WTC11 (cell line): ENCODE data around the gene PRKAG2. TPM values are rescaled to one million over a fixed set of nuclear protein-coding genes. Genes with fewer than 3 reads are reported as not detected.

Source experiments
- ATAC-seq: fragments of 200-7000 bp; cut with Tn5 transposase; 2 replicates; pipeline ENCODE4 v1.10.0; 2021; ENCODE audit warnings: mild to moderate bottlenecking, moderate library complexity
- CTCF ChIA-PET: fragments of 300-600 bp; sonication (Branson Sonifier 250); formaldehyde crosslinking; loops from one replicate; lab custom pipeline; 2021; ENCODE audit warnings: antibody characterized with exemption; lab: Charles Lee
- POLR2A ChIA-PET: fragments of 350-600 bp; sonication (Branson Sonifier 250); formaldehyde crosslinking; loops from one replicate; lab custom pipeline; 2021; ENCODE audit warnings: antibody characterized with exemption; lab: Charles Lee
- DNase-seq: peaks from one replicate; pipeline ENCODE4 v3.0.0; 2021; ENCODE audit warnings: low spot score
- H3K27ac Mint-ChIP-seq: 2 replicates; pipeline ENCODE4 v1.8.0; 2021; ENCODE audit warnings: mixed read lengths
- H3K27me3 Mint-ChIP-seq: 2 replicates; pipeline ENCODE4 v1.8.0; 2021; ENCODE audit warnings: low read depth, mild to moderate bottlenecking, moderate library complexity, mixed read lengths
- H3K36me3 Mint-ChIP-seq: 2 replicates; pipeline ENCODE4 v1.8.0; 2021; ENCODE audit warnings: mixed read lengths
- H3K4me1 Mint-ChIP-seq: 2 replicates; pipeline ENCODE4 v1.8.0; 2022; ENCODE audit warnings: mixed read lengths
- H3K4me3 Mint-ChIP-seq: 2 replicates; pipeline ENCODE4 v1.8.0; 2021; ENCODE audit warnings: mild to moderate bottlenecking, moderate library complexity, mixed read lengths
- H3K9me3 Mint-ChIP-seq: 2 replicates; pipeline ENCODE4 v1.8.0; 2021; ENCODE audit warnings: mixed read lengths
- CDX4 ChIP-seq: fragments of 250-450 bp; sonication (Bioruptor Pico); IDR thresholded peaks from 2 replicates; pipeline ENCODE4 v1.9.0; 2021; ENCODE audit warnings: moderate library complexity, mild to moderate bottlenecking, inconsistent platforms, borderline replicate concordance
- E2F1 ChIP-seq: sonication (generic); formaldehyde crosslinking; IDR thresholded peaks from 2 replicates; pipeline ENCODE4 v1.8.0; 2022; ENCODE audit warnings: mild to moderate bottlenecking, missing genetic modification reagents
- E2F4 ChIP-seq: sonication (generic); formaldehyde crosslinking; IDR thresholded peaks from 2 replicates; pipeline ENCODE4 v1.8.1; 2022; ENCODE audit warnings: low read depth, mild to moderate bottlenecking, moderate library complexity, missing genetic modification reagents, borderline replicate concordance
- E2F5 ChIP-seq: sonication (generic); formaldehyde crosslinking; IDR thresholded peaks from 2 replicates; pipeline ENCODE4 v1.8.1; 2022; ENCODE audit warnings: mild to moderate bottlenecking, moderate library complexity, missing genetic modification reagents
- ELF4 ChIP-seq: sonication (generic); formaldehyde crosslinking; IDR thresholded peaks from 2 replicates; pipeline ENCODE4 v1.8.1; 2022; ENCODE audit warnings: low read depth, mild to moderate bottlenecking, moderate library complexity, missing genetic modification reagents
- FOXK1 ChIP-seq: sonication (generic); formaldehyde crosslinking; IDR thresholded peaks from 2 replicates; pipeline ENCODE4 v1.8.0; 2022; ENCODE audit warnings: mild to moderate bottlenecking, moderate library complexity, missing genetic modification reagents
- MYBL2 ChIP-seq: sonication (generic); formaldehyde crosslinking; IDR thresholded peaks from 2 replicates; pipeline ENCODE4 v1.8.1; 2023; ENCODE audit warnings: mild to moderate bottlenecking, moderate library complexity, missing genetic modification reagents
- NFATC4 ChIP-seq: fragments of 250-450 bp; sonication (Bioruptor Pico); IDR thresholded peaks from 2 replicates; pipeline ENCODE4 v1.9.0; 2021; ENCODE audit warnings: mild to moderate bottlenecking
- OVOL2 ChIP-seq: fragments of 250-450 bp; sonication (Bioruptor Pico); IDR thresholded peaks from 2 replicates; pipeline ENCODE4 v1.9.0; 2021; ENCODE audit warnings: mild to moderate bottlenecking, borderline replicate concordance
- PREB ChIP-seq: sonication (generic); formaldehyde crosslinking; IDR thresholded peaks from 2 replicates; pipeline ENCODE4 v1.8.1; 2022; ENCODE audit warnings: mild to moderate bottlenecking, missing genetic modification reagents, moderate library complexity, borderline replicate concordance
- SP1 ChIP-seq: sonication (generic); formaldehyde crosslinking; conservative IDR thresholded peaks from 2 replicates; pipeline ENCODE4 v1.8.1; 2022; ENCODE audit warnings: missing genetic modification reagents
- TEAD1 ChIP-seq: sonication (generic); formaldehyde crosslinking; IDR thresholded peaks from 2 replicates; pipeline ENCODE4 v1.8.0; 2022; ENCODE audit warnings: mild to moderate bottlenecking, missing genetic modification reagents
- TEAD4 ChIP-seq: sonication (generic); formaldehyde crosslinking; IDR thresholded peaks from 2 replicates; pipeline ENCODE4 v1.8.0; 2022; ENCODE audit warnings: mild to moderate bottlenecking, missing genetic modification reagents
- USF1 ChIP-seq: sonication (generic); formaldehyde crosslinking; IDR thresholded peaks from 2 replicates; pipeline ENCODE4 v1.8.0; 2022; ENCODE audit warnings: mild to moderate bottlenecking, missing genetic modification reagents
- ZMAT4 ChIP-seq: fragments of 250-450 bp; sonication (Bioruptor Pico); IDR thresholded peaks from 2 replicates; pipeline ENCODE4 v1.9.0; 2021; ENCODE audit warnings: mild to moderate bottlenecking
- ZNF232 ChIP-seq: sonication (generic); formaldehyde crosslinking; IDR thresholded peaks from 2 replicates; pipeline ENCODE4 v1.8.0; 2022; ENCODE audit warnings: mild to moderate bottlenecking, missing genetic modification reagents
- ZNF281 ChIP-seq: sonication (generic); formaldehyde crosslinking; IDR thresholded peaks from 2 replicates; pipeline ENCODE4 v1.8.0; 2023; ENCODE audit warnings: mild to moderate bottlenecking, missing genetic modification reagents
- ZNF317 ChIP-seq: sonication (generic); formaldehyde crosslinking; IDR thresholded peaks from 2 replicates; pipeline ENCODE4 v1.8.1; 2023; ENCODE audit warnings: low read depth, mild to moderate bottlenecking, moderate library complexity, missing genetic modification reagents, borderline replicate concordance
- ZSCAN18 ChIP-seq: fragments of 250-450 bp; sonication (Bioruptor Pico); IDR thresholded peaks from 2 replicates; pipeline ENCODE4 v2.1.2; 2022; ENCODE audit warnings: mild to moderate bottlenecking, moderate library complexity
- total RNA-seq: library from RNA; stranded (reverse); gene quantifications from 3 replicates; pipeline ENCODE4 v1.2.3, GENCODE V29; 2021

Gene PRKAG2
- total RNA-seq, 1 experiment from 2014 or later: 20.3 TPM

GRCh38 chr7:151851145-151851751 is 25.7 kb downstream of the PRKAG2 start:
- Mint-ChIP-seq H3K4me3 (no peak overlapping the region), H3K9me3 (no peaks in the 10 kb centered on the region), H3K36me3 (no peaks in the 10 kb centered on the region), H3K4me1 (0 out of 2 replicates have a peak, but pooled peaks cover 2% of the 10 kb centered on the region), H3K27me3 (no peaks in the 10 kb centered on the region), H3K27ac (no peak overlapping the region)
- TF ChIP-seq ELF4 (CRISPR knock-in tag) (no peak), SP1 (CRISPR knock-in tag) (no peak), TEAD4 (CRISPR knock-in tag) (no peak), TEAD1 (CRISPR knock-in tag) (no peak), E2F1 (no peak), FOXK1 (CRISPR knock-in tag) (no peak), E2F5 (CRISPR knock-in tag) (no peak), ZNF317 (CRISPR knock-in tag) (no peak), ZSCAN18 (CRISPR knock-in tag) (no peak), E2F4 (CRISPR knock-in tag) (no peak), MYBL2 (no peak), PREB (CRISPR knock-in tag) (no peak), USF1 (CRISPR knock-in tag) (no peak), OVOL2 (CRISPR knock-in tag) (no peak), CDX4 (CRISPR knock-in tag) (no peak), ZNF232 (CRISPR knock-in tag) (no peak), ZNF281 (CRISPR knock-in tag) (no peak), NFATC4 (CRISPR knock-in tag) (no peak), ZMAT4 (CRISPR knock-in tag) (no peak)
- ChIA-PET CTCF (interaction anchor here (0.7 to 1.1 kb wide), 4 partner anchors 12 to 219 kb away, joined by 3 read pairs; no protein-coding TSS in a partner anchor), POLR2A (no interaction called here)
- DNase-seq: peak; percentile 4
- no peak for ATAC-seq
